ENCODE results near the gene C1orf122. TPM values are rescaled to one million over a fixed set of nuclear protein-coding genes. Genes with fewer than 3 reads are reported as not detected.

C1orf122 gene
- total and polyA plus RNA-seq, 2 of the 8 experiments (the other 6 are each of a cell fraction or from before 2014, with no cell fraction given), result 32.1 to 36.9 TPM

DNA sequence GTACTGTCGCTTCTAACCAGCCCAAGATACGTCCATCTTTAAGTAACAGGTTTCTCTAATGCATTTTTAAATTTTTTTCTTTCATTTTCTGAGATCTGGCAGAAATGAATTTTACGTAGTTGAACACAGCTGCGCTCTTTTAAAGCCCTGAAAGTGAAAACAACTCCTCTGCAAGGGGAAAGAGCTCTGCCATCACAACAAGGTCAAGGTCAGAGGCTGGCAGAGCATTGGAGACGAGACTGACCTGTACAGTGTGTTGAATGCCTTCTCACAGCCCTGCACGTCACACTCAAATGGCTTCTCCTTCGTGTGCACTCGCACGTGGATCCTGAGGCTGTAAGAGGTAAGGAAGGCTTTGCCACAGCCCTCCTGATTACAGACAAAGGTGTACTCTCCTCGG is 32.1 kb downstream of the C1orf122 start:
- H3K79me2 ChIP-seq (ENCODE audit: control insufficient read depth in 1 of 2, insufficient read depth in 2 of 2, low read length in 2 of 2), result no peaks in the 10 kb centered on the region; a peak in 2 of 4 replicates
- FAIRE-seq (no peak), DNase-seq (ENCODE audit: low read depth in 1 of 2, low spot score in 2 of 2) (no peak)
- H2BK120ac ChIP-seq (replicated peaks; ENCODE audit: low read depth, low read length), result no peak overlapping the region
- H3K27me3 ChIP-seq (replicated peaks in 1 of 4; ENCODE audit: control insufficient read depth in 3 of 4, extremely low read depth in 1 of 4, insufficient read depth in 3 of 4, low read length in 3 of 4), result no peaks in the 10 kb centered on the region
- H3K4me2 ChIP-seq (ENCODE audit: insufficient read depth in 1 of 2, low read depth in 2 of 2, low read length in 2 of 2), result no peak overlapping the region
- no peaks in the 10 kb centered on the region for H3K4me1 ChIP-seq (replicated peaks in 1 of 4; ENCODE audit: control insufficient read depth in 3 of 4, insufficient read depth in 4 of 4, low read length in 3 of 4)
- H4K20me1 ChIP-seq (replicated peaks in 1 of 2; ENCODE audit: control insufficient read depth in 1 of 2, insufficient read depth in 2 of 2, low read length in 2 of 2), result peaks cover 4 to 8% of the 10 kb centered on the region in 2 experiments
- no peak overlapping the region for H4K91ac ChIP-seq (replicated peaks; ENCODE audit: insufficient read length, low read length)
- no peaks in the 10 kb centered on the region for H3K9me3 ChIP-seq (ENCODE audit: insufficient read depth in 2 of 2, low read depth in 1 of 2, low read length in 1 of 2)
- H2BK20ac ChIP-seq (ENCODE audit: low read length), result no peak overlapping the region
- CTCF ChIA-PET (ENCODE audit: partially characterized antibody), result interaction anchor here (0.6 to 1.4 kb wide), 4 partner anchors 20 to 193 kb away, joined by 3 to 5 read pairs (median 4); partner anchors contain the start of gene MTF1
- H3K14ac ChIP-seq (ENCODE audit: insufficient read length), result no peak overlapping the region
- H3K23ac ChIP-seq (ENCODE audit: insufficient read length), result no peak overlapping the region
- TF ChIP-seq FOSL1 (IDR thresholded peaks at IDR 0.05; ENCODE audit: insufficient read depth, low read depth, low read length) (no peak), CTCF (IDR thresholded peaks at IDR 0.05; ENCODE audit: control extremely low read depth in 1 of 3, insufficient read depth in 1 of 3, low read depth in 1 of 3, low read length in 3 of 3) (no peak)
- no peak overlapping the region for H3K4ac ChIP-seq (replicated peaks; ENCODE audit: insufficient read length, low read depth, low read length)
- POLR2A ChIA-PET (ENCODE audit: partially characterized antibody), result interaction anchor here (1.6 kb wide), 1 partner anchor 9 kb away, joined by 3 read pairs; no protein-coding TSS in a partner anchor
- H4K8ac ChIP-seq (ENCODE audit: extremely low read depth, insufficient read depth, low read length), result no peak overlapping the region; the same call in 1 of the 2 replicates
- 92% methylated on average over 10 of the region's 10 CpGs; no CpG with 5 or more reads in 1 of the 2 experiments for WGBS, 2 experiments (ENCODE audit: extremely low coverage in 1 of 2, insufficient coverage in 1 of 2, insufficient read length in 1 of 2, insufficient replicate concordance in 2 of 2, low coverage in 1 of 2, low lambda C conversion rate in 2 of 2, missing lambda C conversion rate in 1 of 2)
- no peak overlapping the region for H3K27ac ChIP-seq (ENCODE audit: low read depth, low read length)
- no peaks in the 10 kb centered on the region for H3K23me2 ChIP-seq (ENCODE audit: low read depth, low read length)
- no peak overlapping the region for H3K56ac ChIP-seq (replicated peaks; ENCODE audit: insufficient read length, low read depth, low read length)
- H2BK12ac ChIP-seq (ENCODE audit: low read depth, low read length), result no peak overlapping the region
- H2AFZ ChIP-seq (ENCODE audit: low read length), result no peak overlapping the region
- peaks cover 5 to 34% (median 20%) of the 10 kb centered on the region in 4 experiments; a peak in 7 of 8 replicates for H3K36me3 ChIP-seq (ENCODE audit: control insufficient read depth in 2 of 4, insufficient read depth in 4 of 4, low read length in 3 of 4)
- H4K5ac ChIP-seq (ENCODE audit: insufficient read length, low read depth, low read length), result no peak overlapping the region
- H2BK15ac ChIP-seq (ENCODE audit: low read length), result no peak overlapping the region
- no peak overlapping the region for H3K18ac ChIP-seq (ENCODE audit: extremely low read depth, low read length)
- H2AK5ac ChIP-seq (ENCODE audit: low read depth, low read length), result no peak overlapping the region
- no peak overlapping the region for H3K9ac ChIP-seq (replicated peaks in 1 of 4; ENCODE audit: extremely low read depth in 1 of 4, low read depth in 3 of 4, low read length in 3 of 4)
- H3K79me1 ChIP-seq (ENCODE audit: low read depth, low read length), result no peaks in the 10 kb centered on the region
- H3K4me3 ChIP-seq (ENCODE audit: extremely low read depth in 1 of 4, insufficient read depth in 2 of 4, low read depth in 3 of 4, low read length in 4 of 4), result no peak overlapping the region
- H2BK5ac ChIP-seq (ENCODE audit: low read depth, low read length), result no peak overlapping the region
